Osteoblast (primary cell): ENCODE data around the gene ADAP1. TPM values are rescaled to one million over a fixed set of nuclear protein-coding genes. Genes with fewer than 3 reads are reported as not detected.

Experiments
- DNase-seq: peaks from one replicate; pipeline ENCODE4 v3.0.0; 2011; ENCODE audit warnings: low spot score, mixed read lengths; ENCODE audit not compliant: insufficient read length; ENCODE audit errors: missing footprints
- H2AFZ ChIP-seq: 2 replicates; pipeline ENCODE4 v1.6.0; 2011; ENCODE audit warnings: mild to moderate bottlenecking, low read length
- H3K27ac ChIP-seq: 2 replicates; pipeline ENCODE4 v1.5.1; 2011; ENCODE audit warnings: mild to moderate bottlenecking, low read depth, low read length, moderate library complexity
- H3K27me3 ChIP-seq: 2 replicates; pipeline ENCODE4 v1.6.0; 2012; ENCODE audit warnings: mild to moderate bottlenecking, control low read depth, inconsistent platforms, low read length, moderate library complexity; ENCODE audit not compliant: insufficient read depth
- H3K36me3 ChIP-seq: 2 replicates; pipeline ENCODE4 v1.5.1; 2011; ENCODE audit warnings: mild to moderate bottlenecking, low read length, control low read depth, moderate library complexity; ENCODE audit not compliant: insufficient read depth
- H3K4me1 ChIP-seq: 2 replicates; pipeline ENCODE4 v1.5.1; 2011; ENCODE audit warnings: mild to moderate bottlenecking, low read length, control low read depth, moderate library complexity; ENCODE audit not compliant: insufficient read depth
- H3K4me2 ChIP-seq: 2 replicates; pipeline ENCODE4 v1.6.0; 2011; ENCODE audit warnings: mild to moderate bottlenecking, low read length; ENCODE audit not compliant: insufficient read depth
- H3K4me3 ChIP-seq: fragments of 200-600 bp; sonication (generic); 3 replicates; pipeline ENCODE4 v1.5.1; 2012; ENCODE audit warnings: mild to moderate bottlenecking, low read length, inconsistent platforms; ENCODE audit not compliant: insufficient read depth
- H3K79me2 ChIP-seq: 2 replicates; pipeline ENCODE4 v1.6.0; 2012; ENCODE audit warnings: mild to moderate bottlenecking, low read length, control low read depth, inconsistent platforms; ENCODE audit not compliant: insufficient read depth
- H3K9me3 ChIP-seq: 2 replicates; pipeline ENCODE4 v1.5.1; 2011; ENCODE audit warnings: low read depth, low read length, control low read depth
- H4K20me1 ChIP-seq: 2 replicates; pipeline ENCODE4 v1.6.0; 2012; ENCODE audit warnings: mild to moderate bottlenecking, low read length, control low read depth; ENCODE audit not compliant: insufficient read depth
- CTCF ChIP-seq: IDR thresholded peaks from 2 replicates; pipeline ENCODE4 v1.5.1; 2011; ENCODE audit warnings: mild to moderate bottlenecking, low read depth, low read length, moderate library complexity; ENCODE audit errors: extremely low read depth
- total RNA-seq: library from RNA; depleted of rRNA; stranded (reverse); fragments of >200 nt; gene quantifications from 2 replicates; pipeline ENCODE4 v1.2.3, GENCODE V29; 2012

The ADAP1 gene
- total RNA-seq, 1 donor = 2.2 TPM

DNA sequence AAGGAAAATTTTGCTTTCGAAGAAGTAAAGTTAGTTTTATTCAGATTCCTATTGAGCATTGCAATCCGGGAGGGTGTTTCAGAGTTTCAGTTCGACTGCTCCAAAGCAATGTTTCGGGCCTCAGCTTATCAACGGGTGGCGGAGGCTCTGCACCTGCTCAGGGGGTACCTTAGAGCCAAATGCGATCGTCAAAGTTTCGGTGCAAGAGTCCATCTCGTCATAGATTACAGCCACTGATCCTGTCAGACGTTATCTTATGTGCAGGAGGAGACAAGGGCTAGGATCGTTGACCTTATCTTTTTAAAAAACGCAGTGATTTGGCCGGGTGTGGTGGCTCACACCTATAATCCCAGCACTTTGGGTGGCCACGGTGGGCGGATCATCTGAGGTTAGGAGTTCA, 24.7 kb upstream of the ADAP1 start:
- Histone ChIP-seq H3K36me3 (no peaks in the 10 kb centered on the region), H3K27ac (no peak overlapping the region), H4K20me1 (peaks cover 11% of the 10 kb centered on the region), H3K79me2 (peaks cover 12% of the 10 kb centered on the region), H3K4me1 (peaks cover 6% of the 10 kb centered on the region), H3K4me2 (no peak overlapping the region), H2AFZ (no peak overlapping the region), H3K4me3 (no peak overlapping the region), H3K9me3 (no peaks in the 10 kb centered on the region), H3K27me3 (peaks cover 11% of the 10 kb centered on the region)
- TF ChIP-seq CTCF = no peak
- DNase-seq = no peak

DNA sequence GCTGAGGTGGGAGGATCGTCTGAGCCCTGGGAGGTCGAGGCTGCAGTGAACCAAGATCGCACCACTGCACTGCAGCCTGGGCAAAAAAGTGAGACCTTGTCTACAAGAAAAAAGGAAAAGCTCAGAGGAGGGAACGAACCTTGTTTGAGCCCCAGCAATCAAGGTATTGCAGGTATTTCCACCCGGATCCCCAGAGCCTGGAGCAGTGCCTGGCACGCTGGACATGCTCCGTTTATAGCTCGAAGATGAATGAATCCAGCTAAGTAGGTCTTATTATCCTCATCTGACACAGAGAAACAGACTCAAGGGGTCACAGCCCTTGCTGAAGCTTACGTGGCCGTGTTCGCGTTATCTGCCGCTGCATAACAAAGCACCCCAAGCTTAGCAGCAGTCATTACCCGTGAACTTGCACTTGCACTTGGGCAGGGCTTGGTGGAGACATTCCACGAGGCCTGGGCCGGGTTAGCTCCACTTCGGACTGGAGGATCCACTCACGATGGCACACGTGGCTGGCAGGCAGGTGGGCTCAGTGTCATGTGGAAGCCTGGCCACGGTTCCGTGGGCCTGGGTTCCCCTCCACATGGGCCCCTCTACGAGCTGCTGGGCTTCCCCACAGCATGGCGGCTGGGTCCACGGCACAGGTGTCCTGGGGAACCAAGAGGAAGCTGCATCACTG, 24.1 kb upstream of the ADAP1 start:
- Histone ChIP-seq H3K4me1 (peaks cover 11% of the 10 kb centered on the region), H2AFZ (no peak overlapping the region), H3K27me3 (peaks cover 8% of the 10 kb centered on the region), H3K4me3 (no peak overlapping the region), H3K4me2 (no peak overlapping the region), H3K27ac (no peak overlapping the region), H3K36me3 (no peaks in the 10 kb centered on the region), H3K9me3 (no peaks in the 10 kb centered on the region), H3K79me2 (peaks cover 16% of the 10 kb centered on the region), H4K20me1 (peaks cover 16% of the 10 kb centered on the region)
- no peak for TF ChIP-seq CTCF
- no peak for DNase-seq

DNA sequence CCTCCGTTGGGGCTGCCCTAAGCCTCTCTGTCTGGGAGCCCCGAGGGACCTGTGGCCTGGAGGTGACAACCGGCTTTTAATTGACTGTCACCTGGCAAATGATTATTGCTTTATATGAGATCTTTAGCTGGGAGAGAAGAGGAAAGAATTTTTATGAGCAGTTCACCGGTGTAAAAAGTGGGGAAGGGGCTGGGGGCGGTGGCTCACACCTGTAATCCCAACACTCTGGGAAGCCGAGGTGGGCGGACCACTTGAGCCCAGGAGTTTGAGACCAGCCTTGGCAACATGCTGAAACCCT, 23.5 kb upstream of the ADAP1 start:
- no peak for TF ChIP-seq CTCF
- H3K4me2 ChIP-seq = no peak overlapping the region
- H3K79me2 ChIP-seq = peaks cover 21% of the 10 kb centered on the region
- peaks cover 5% of the 10 kb centered on the region for H3K36me3 ChIP-seq
- H3K9me3 ChIP-seq = no peaks in the 10 kb centered on the region
- no peak overlapping the region for H3K4me3 ChIP-seq
- no peak for DNase-seq
- peaks cover 15% of the 10 kb centered on the region for H3K4me1 ChIP-seq
- H3K27ac ChIP-seq = no peak overlapping the region
- H4K20me1 ChIP-seq = peaks cover 22% of the 10 kb centered on the region
- no peak overlapping the region for H2AFZ ChIP-seq
- H3K27me3 ChIP-seq = peaks cover 3% of the 10 kb centered on the region

- peaks cover 10% of the 10 kb centered on the region for H3K36me3 ChIP-seq
- H3K4me1 ChIP-seq = peaks cover 18% of the 10 kb centered on the region
- H3K27me3 ChIP-seq = peaks cover 3% of the 10 kb centered on the region
- H3K9me3 ChIP-seq = no peaks in the 10 kb centered on the region
- TF ChIP-seq CTCF = no peak
- H3K79me2 ChIP-seq = peaks cover 26% of the 10 kb centered on the region
- no peak for DNase-seq
- no peak overlapping the region for H3K4me3 ChIP-seq
- H3K4me2 ChIP-seq = no peak overlapping the region
- H4K20me1 ChIP-seq = peaks cover 27% of the 10 kb centered on the region
- H3K27ac ChIP-seq = no peak overlapping the region
- no peak overlapping the region for H2AFZ ChIP-seq
Measured at GRCh38 chr7:977326-978048, 23.0 kb upstream of the ADAP1 start.
